ENCODE data around the gene ASCC1.

GRCh38 chr10:72050873-72051272 lies 165.2 kb downstream of the ASCC1 start:
- TF ChIP-seq JUN (IDR thresholded peaks at IDR 0.05; ENCODE audit: borderline replicate concordance, insufficient read depth, insufficient read length, low read depth), result no peak
- TF ChIP-seq, protein P1, sequence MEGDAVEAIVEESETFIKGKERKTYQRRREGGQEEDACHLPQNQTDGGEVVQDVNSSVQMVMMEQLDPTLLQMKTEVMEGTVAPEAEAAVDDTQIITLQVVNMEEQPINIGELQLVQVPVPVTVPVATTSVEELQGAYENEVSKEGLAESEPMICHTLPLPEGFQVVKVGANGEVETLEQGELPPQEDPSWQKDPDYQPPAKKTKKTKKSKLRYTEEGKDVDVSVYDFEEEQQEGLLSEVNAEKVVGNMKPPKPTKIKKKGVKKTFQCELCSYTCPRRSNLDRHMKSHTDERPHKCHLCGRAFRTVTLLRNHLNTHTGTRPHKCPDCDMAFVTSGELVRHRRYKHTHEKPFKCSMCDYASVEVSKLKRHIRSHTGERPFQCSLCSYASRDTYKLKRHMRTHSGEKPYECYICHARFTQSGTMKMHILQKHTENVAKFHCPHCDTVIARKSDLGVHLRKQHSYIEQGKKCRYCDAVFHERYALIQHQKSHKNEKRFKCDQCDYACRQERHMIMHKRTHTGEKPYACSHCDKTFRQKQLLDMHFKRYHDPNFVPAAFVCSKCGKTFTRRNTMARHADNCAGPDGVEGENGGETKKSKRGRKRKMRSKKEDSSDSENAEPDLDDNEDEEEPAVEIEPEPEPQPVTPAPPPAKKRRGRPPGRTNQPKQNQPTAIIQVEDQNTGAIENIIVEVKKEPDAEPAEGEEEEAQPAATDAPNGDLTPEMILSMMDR (IDR thresholded peaks at IDR 0.05; ENCODE audit: extremely low read depth in 1 of 2, insufficient read depth in 1 of 2, low read depth in 1 of 2, low read length in 2 of 2), result no peak
- TF ChIP-seq POLR2A (IDR thresholded peaks at IDR 0.05; ENCODE audit: low read depth, low read length), result no peak
- no peak for TF ChIP-seq POLR2AphosphoS5 (IDR thresholded peaks at IDR 0.05; ENCODE audit: insufficient read depth, low read depth, low read length)
- no peak for TF ChIP-seq MAX (IDR thresholded peaks at IDR 0.05; ENCODE audit: insufficient read depth, insufficient read length)
- TF ChIP-seq EZH2 (IDR thresholded peaks at IDR 0.05; ENCODE audit: borderline replicate concordance, low read depth, low read length, severe bottlenecking), result no peak
- no peak for TF ChIP-seq GATA2 (IDR thresholded peaks at IDR 0.05; ENCODE audit: insufficient read depth, insufficient read length, low read depth, low read length)
